Dermis microvascular lymphatic vessel endothelial cell (primary cell): Measurements from ENCODE around the gene ARIH2. TPM values are rescaled to one million over a fixed set of nuclear protein-coding genes. Genes with fewer than 3 reads are reported as not detected.

Experiments
- total RNA-seq: library from RNA; depleted of rRNA; stranded (reverse); fragments of >200 nt; gene quantifications from 2 replicates; pipeline ENCODE4 v1.2.1, GENCODE V29; 2014

Gene ARIH2
- total RNA-seq, 1 donor from 2014 or later, result 54.7 TPM

Other genes starting within 250 kb of the ARIH2 start
- gene NCKIPSD, start 232.9 kb upstream of the ARIH2 start, total RNA-seq, result 4.6 and 5.9 TPM in 2 replicates
- 31.1 and 47.2 TPM in 2 replicates for gene IP6K2, start 201.6 kb upstream of the ARIH2 start, total RNA-seq
- 28.1 and 31.2 TPM in 2 replicates for gene PRKAR2A, start 71.0 kb upstream of the ARIH2 start, total RNA-seq
- gene SLC25A20, start 20.0 kb upstream of the ARIH2 start, total RNA-seq, result 17.5 and 23.4 TPM in 2 replicates
- gene P4HTM, start 71.4 kb downstream of the ARIH2 start, total RNA-seq, result 4.5 and 4.7 TPM in 2 replicates
- gene WDR6, start 88.5 kb downstream of the ARIH2 start, total RNA-seq, result 72.4 and 108 TPM in 2 replicates
- gene DALRD3, start 99.7 kb downstream of the ARIH2 start, total RNA-seq, result 31.6 and 38.6 TPM in 2 replicates
- gene NDUFAF3, start 103.3 kb downstream of the ARIH2 start, total RNA-seq, result 52.9 and 76.2 TPM in 2 replicates
- 249 and 328 TPM in 2 replicates for gene IMPDH2, start 110.6 kb downstream of the ARIH2 start, total RNA-seq
- 52.0 and 54.0 TPM in 2 replicates for gene QRICH1, start 175.2 kb downstream of the ARIH2 start, total RNA-seq
- gene QARS1, start 185.9 kb downstream of the ARIH2 start, total RNA-seq, result 339 and 536 TPM in 2 replicates
- gene USP19, start 202.0 kb downstream of the ARIH2 start, total RNA-seq, result 30.4 and 41.0 TPM in 2 replicates
- gene LAMB2, start 214.2 kb downstream of the ARIH2 start, total RNA-seq, result 657 and 1,145 TPM in 2 replicates
- 11.8 and 19.5 TPM in 2 replicates for gene CCDC71, start 247.5 kb downstream of the ARIH2 start, total RNA-seq